ENCODE data around the gene CENPT.

Gene CENPT

GRCh38 chr16:67847064-67847861 lies at the start of gene CENPT:
TSS of gene CENPT (minus strand) at chr16:67847693. CDS start at chr16:67833859, 13,834 bp downstream.
- in situ Hi-C loops (cut with HindIII; ENCODE audit: low sequenced_read_pairs) = no loop called here

GRCh38 chr16:67897231-67897630 lies 49.7 kb upstream of the CENPT start:
- in situ Hi-C loops (cut with HindIII; ENCODE audit: low sequenced_read_pairs) = loop anchor here (25.0 kb wide), 1 partner anchor 165 kb away; no protein-coding TSS in a partner anchor

GRCh38 chr16:67893743-67894399 lies 46.4 kb upstream of the CENPT start:
- in situ Hi-C loops (cut with HindIII; ENCODE audit: low sequenced_read_pairs) = loop anchor here (25.0 kb wide), 1 partner anchor 168 kb away; no protein-coding TSS in a partner anchor

- in situ Hi-C loops (cut with HindIII; ENCODE audit: low sequenced_read_pairs) = loop anchor here (25.0 kb wide), 1 partner anchor 169 kb away; no protein-coding TSS in a partner anchor
Measured at GRCh38 chr16:67892899-67893742, 45.6 kb upstream of the CENPT start, which contains the start of gene PSKH1. TSS of gene PSKH1 (plus strand) at chr16:67893254. CDS start at chr16:67908750, 15,496 bp downstream.

GRCh38 chr16:67892375-67892774 lies 44.9 kb upstream of the CENPT start:
- in situ Hi-C loops (cut with HindIII; ENCODE audit: low sequenced_read_pairs) = loop anchor here (25.0 kb wide), 1 partner anchor 170 kb away; no protein-coding TSS in a partner anchor

- in situ Hi-C loops (cut with HindIII; ENCODE audit: low sequenced_read_pairs) = loop anchor here (5.0 to 25.0 kb wide), 4 partner anchors 66 to 174 kb away; partner anchors contain the start of gene GFOD2
Measured at GRCh38 chr16:67888331-67888730, 40.8 kb upstream of the CENPT start.

GRCh38 chr16:67886387-67886786 lies 38.9 kb upstream of the CENPT start:
- in situ Hi-C loops (cut with HindIII; ENCODE audit: low sequenced_read_pairs) = loop anchor here (5.0 to 25.0 kb wide), 4 partner anchors 64 to 176 kb away; partner anchors contain the start of gene GFOD2

GRCh38 chr16:67885976-67886375 lies 38.5 kb upstream of the CENPT start:
- in situ Hi-C loops (cut with HindIII; ENCODE audit: low sequenced_read_pairs) = loop anchor here (5.0 to 25.0 kb wide), 4 partner anchors 64 to 176 kb away; partner anchors contain the start of gene GFOD2

GRCh38 chr16:67885545-67885944 lies 38.1 kb upstream of the CENPT start:
- in situ Hi-C loops (cut with HindIII; ENCODE audit: low sequenced_read_pairs) = loop anchor here (5.0 to 25.0 kb wide), 4 partner anchors 63 to 177 kb away; partner anchors contain the start of gene GFOD2

- in situ Hi-C loops (cut with HindIII; ENCODE audit: low sequenced_read_pairs) = loop anchor here (5.0 to 25.0 kb wide), 4 partner anchors 62 to 178 kb away; partner anchors contain the start of gene GFOD2
Measured at GRCh38 chr16:67884684-67885083, 37.2 kb upstream of the CENPT start, which contains the start of gene NRN1L. TSS of gene NRN1L (plus strand) at chr16:67884885. CDS start at chr16:67884904, 19 bp downstream.

GRCh38 chr16:67883872-67884261 lies 36.4 kb upstream of the CENPT start:
- in situ Hi-C loops (cut with HindIII; ENCODE audit: low sequenced_read_pairs) = loop anchor here (10.0 to 25.0 kb wide), 2 partner anchors 121 to 178 kb away; no protein-coding TSS in a partner anchor

GRCh38 chr16:67883146-67883871 lies 35.8 kb upstream of the CENPT start:
- in situ Hi-C loops (cut with HindIII; ENCODE audit: low sequenced_read_pairs) = loop anchor here (10.0 to 25.0 kb wide), 2 partner anchors 121 to 179 kb away; no protein-coding TSS in a partner anchor

GRCh38 chr16:67882374-67883145 lies 35.1 kb upstream of the CENPT start:
- in situ Hi-C loops (cut with HindIII; ENCODE audit: low sequenced_read_pairs) = loop anchor here (10.0 to 25.0 kb wide), 2 partner anchors 122 to 180 kb away; no protein-coding TSS in a partner anchor

GRCh38 chr16:67881621-67882161 lies 34.2 kb upstream of the CENPT start:
- in situ Hi-C loops (cut with HindIII; ENCODE audit: low sequenced_read_pairs) = loop anchor here (10.0 to 25.0 kb wide), 2 partner anchors 123 to 181 kb away; no protein-coding TSS in a partner anchor

- in situ Hi-C loops (cut with HindIII; ENCODE audit: low sequenced_read_pairs) = loop anchor here (10.0 to 25.0 kb wide), 2 partner anchors 124 to 182 kb away; no protein-coding TSS in a partner anchor
Measured at GRCh38 chr16:67880584-67880983, 33.1 kb upstream of the CENPT start.

GRCh38 chr16:67879936-67880335 lies 32.4 kb upstream of the CENPT start:
- in situ Hi-C loops (cut with HindIII; ENCODE audit: low sequenced_read_pairs) = loop anchor here (10.0 to 25.0 kb wide), 2 partner anchors 125 to 182 kb away; no protein-coding TSS in a partner anchor

GRCh38 chr16:67879462-67879861 lies 32.0 kb upstream of the CENPT start:
- in situ Hi-C loops (cut with HindIII; ENCODE audit: low sequenced_read_pairs) = loop anchor here (25.0 kb wide), 1 partner anchor 183 kb away; no protein-coding TSS in a partner anchor

GRCh38 chr16:67878846-67879245 lies 31.4 kb upstream of the CENPT start:
- in situ Hi-C loops (cut with HindIII; ENCODE audit: low sequenced_read_pairs) = loop anchor here (25.0 kb wide), 1 partner anchor 183 kb away; no protein-coding TSS in a partner anchor
